ENCODE data around the gene CACHD1. TPM values are rescaled to one million over a fixed set of nuclear protein-coding genes. Genes with fewer than 3 reads are reported as not detected.

CACHD1 gene
- total and polyA plus RNA-seq, 10 donors: 1.1 to 17.3 (median 11.4) TPM

GRCh38 chr1:64581843-64582185 lies 111.9 kb downstream of the CACHD1 start:
- Histone ChIP-seq H3K9me3 (no peaks in the 10 kb centered on the region), H3K27me3 (replicated peaks in 1 of 7) (no peaks in the 10 kb centered on the region), H3K4me3 (no peak overlapping the region), H3K36me3 (no peaks in the 10 kb centered on the region), H3K4me1 (no peaks in the 10 kb centered on the region), H3K27ac (no peak overlapping the region)
- intact Hi-C loops (cut with DNase I; ENCODE audit: low total_unique reads): no loop called here
- no peak for DNase-seq
- WGBS, 5 donors: 89 to 95% (median 92%) methylated on average over 4 of the region's 4 CpGs
- TF ChIP-seq POLR2A (IDR thresholded peaks at IDR 0.05): no peak
- no peak for TF ChIP-seq POLR2AphosphoS5 (IDR thresholded peaks at IDR 0.05)
- no peak for TF ChIP-seq CTCF (IDR thresholded peaks at IDR 0.05 in 8 of 11, conservative IDR thresholded peaks at IDR 0.05 in 3 of 11)

- Histone ChIP-seq H3K27ac (no peak overlapping the region), H3K36me3 (no peaks in the 10 kb centered on the region), H3K9me3 (no peaks in the 10 kb centered on the region), H3K27me3 (replicated peaks in 1 of 7) (no peaks in the 10 kb centered on the region), H3K4me1 (no peaks in the 10 kb centered on the region), H3K4me3 (no peak overlapping the region)
- no peak for DNase-seq
- WGBS, 5 donors: 53 to 88% (median 70%) methylated on average over 1 of the region's 1 CpG
- intact Hi-C loops (cut with DNase I; ENCODE audit: low total_unique reads): no loop called here
- TF ChIP-seq CTCF (IDR thresholded peaks at IDR 0.05 in 8 of 11, conservative IDR thresholded peaks at IDR 0.05 in 3 of 11): no peak
- TF ChIP-seq POLR2AphosphoS5 (IDR thresholded peaks at IDR 0.05): no peak
Observed at GRCh38 chr1:64584479-64584878, 114.5 kb downstream of the CACHD1 start.

- Histone ChIP-seq H3K4me1 (no peaks in the 10 kb centered on the region), H3K27ac (no peak overlapping the region), H3K4me3 (no peak overlapping the region), H3K9me3 (no peaks in the 10 kb centered on the region), H3K27me3 (replicated peaks in 1 of 7) (no peaks in the 10 kb centered on the region), H3K36me3 (no peaks in the 10 kb centered on the region)
- DNase-seq: no peak
- intact Hi-C loops (cut with DNase I; ENCODE audit: low total_unique reads): no loop called here
- no peak for TF ChIP-seq POLR2A (IDR thresholded peaks at IDR 0.05)
- no peak for TF ChIP-seq POLR2AphosphoS5 (IDR thresholded peaks at IDR 0.05)
- no peak for TF ChIP-seq CTCF (IDR thresholded peaks at IDR 0.05 in 8 of 11, conservative IDR thresholded peaks at IDR 0.05 in 3 of 11)
Observed at GRCh38 chr1:64588876-64589275, 118.9 kb downstream of the CACHD1 start.

GRCh38 chr1:64590316-64590715 lies 120.4 kb downstream of the CACHD1 start:
- DNase-seq: no peak
- TF ChIP-seq POLR2A (IDR thresholded peaks at IDR 0.05): no peak
- no peak for TF ChIP-seq POLR2AphosphoS5 (IDR thresholded peaks at IDR 0.05)
- TF ChIP-seq CTCF (IDR thresholded peaks at IDR 0.05 in 8 of 11, conservative IDR thresholded peaks at IDR 0.05 in 3 of 11): no peak
- no peak overlapping the region for H3K27ac ChIP-seq
- H3K4me3 ChIP-seq: no peak overlapping the region
- whole genome bisulfite sequencing, 5 donors: 82 to 95% (median 84%) methylated on average over 1 of the region's 1 CpG
- peaks cover 0 to 9% (median 0%) of the 10 kb centered on the region in 6 donors for H3K4me1 ChIP-seq
- no peaks in the 10 kb centered on the region for H3K36me3 ChIP-seq
- intact Hi-C loops (cut with DNase I; ENCODE audit: low total_unique reads): no loop called here
- H3K27me3 ChIP-seq (replicated peaks in 1 of 7): no peaks in the 10 kb centered on the region
- no peaks in the 10 kb centered on the region for H3K9me3 ChIP-seq
